Stimulated activated CD4-positive, alpha-beta T cell treated with anti-CD3 and anti-CD28 coated beads, Interleukin-4, amount 100 ng/mL, for 1 hour (primary cell): ENCODE data around the gene RIN1.
"Not testable (repeated sequence)": the region's sequence is repeated elsewhere in the genome, so short reads cannot be mapped to it uniquely, and the experiment has no call there.

Experiments
- DNase-seq: peaks from one replicate; pipeline ENCODE4 v3.0.0-alpha.2; 2020

RIN1 gene

DNA sequence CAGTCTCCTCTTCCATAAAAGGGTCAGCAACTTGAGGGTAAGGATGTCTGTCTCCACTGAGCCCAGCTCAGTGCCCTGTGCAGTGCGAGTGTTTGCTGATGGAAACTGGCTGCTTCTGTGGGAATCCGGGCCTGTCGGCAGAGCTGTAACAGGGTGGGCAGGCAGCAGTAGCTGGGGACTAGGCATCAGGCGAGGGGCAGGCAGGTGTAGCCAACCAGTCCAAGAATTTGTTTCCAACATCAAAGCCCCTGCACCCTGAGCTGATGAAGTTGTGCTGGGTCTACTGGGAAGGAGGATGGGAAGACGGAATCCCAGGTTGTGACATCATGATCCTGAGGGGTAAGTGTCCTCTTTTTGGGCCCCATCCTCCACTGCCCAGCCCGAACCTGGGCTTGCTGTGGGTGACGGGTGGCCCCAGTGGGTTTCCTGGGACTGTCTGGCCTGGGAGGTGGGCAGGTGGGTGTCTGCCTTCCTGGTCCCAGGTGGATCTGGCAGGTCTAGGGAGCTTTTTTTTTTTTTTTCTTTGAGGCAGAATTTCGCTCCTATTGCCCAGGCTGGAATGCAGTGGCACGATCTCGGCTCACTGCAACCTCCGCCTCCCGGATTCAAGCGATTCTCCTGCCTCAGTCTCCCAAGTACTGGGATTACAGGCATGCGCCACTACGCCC is 24.3 kb upstream of the RIN1 start:
- DNase-seq, result no peak

DNA sequence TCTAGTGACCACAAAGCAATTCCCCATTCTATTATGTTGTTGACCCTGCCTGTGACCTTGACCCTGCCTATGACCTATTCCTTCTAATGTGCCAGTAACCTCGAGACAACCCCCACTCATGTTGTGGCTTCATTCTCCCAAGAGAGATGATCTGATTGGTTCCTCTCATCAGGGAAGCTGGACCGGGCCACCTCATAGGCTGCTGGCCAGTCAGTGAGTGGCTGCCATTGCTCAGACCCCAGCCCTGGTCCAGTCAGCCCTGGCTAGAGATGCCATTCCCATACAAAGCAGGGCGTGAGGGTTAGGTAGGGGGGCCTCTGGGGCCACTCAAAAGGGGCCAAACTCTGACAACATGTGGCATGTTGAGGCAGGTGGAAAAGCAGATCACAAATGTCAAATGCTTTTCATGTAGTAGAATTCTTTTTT is 23.4 kb upstream of the RIN1 start:
- no peak for DNase-seq

DNA sequence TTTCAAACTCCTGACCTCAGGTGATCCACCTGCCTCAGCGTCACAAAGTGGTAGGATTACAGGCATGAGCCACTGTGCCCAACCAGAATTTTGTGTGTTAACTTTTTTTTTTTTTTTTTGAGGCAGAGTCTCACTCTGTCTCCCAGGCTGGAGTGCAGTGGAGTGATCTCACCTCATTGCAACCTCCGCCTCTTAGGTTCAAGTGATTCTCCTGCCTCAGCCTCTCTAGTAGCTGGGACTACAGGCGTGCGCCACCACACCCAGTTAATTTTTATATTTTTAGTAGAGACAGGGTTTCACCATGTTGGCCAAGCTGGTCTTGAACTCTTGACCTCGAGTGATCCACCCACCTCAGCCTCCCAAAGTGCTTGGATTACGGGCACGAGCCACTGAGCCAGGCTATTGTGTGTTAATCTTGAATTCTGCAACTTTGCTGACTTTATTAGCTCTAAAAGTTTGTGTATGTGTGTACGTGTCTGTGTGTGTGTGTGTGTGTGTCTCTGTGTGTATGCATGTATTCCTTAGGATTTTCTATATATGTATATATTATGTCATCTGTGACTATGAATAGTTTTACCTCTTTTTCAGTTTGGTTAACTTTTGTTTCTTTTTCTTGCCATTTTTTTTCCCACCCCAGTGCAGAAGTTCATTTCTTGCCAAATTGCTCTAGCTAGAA is 14.5 kb upstream of the RIN1 start:
- DNase-seq, result not testable (repeated sequence)

- DNase-seq, result no peak
These were observed 12.8 kb upstream of the RIN1 start for GRCh38 chr11:66349084-66349386.

GRCh38 chr11:66347425-66348276 is 11.4 kb upstream of the RIN1 start, which contains the start of gene B4GAT1:
Gene B4GAT1, minus strand, starts transcription at chr11:66347629. Its CDS starts 84 bp downstream, at chr11:66347545.
- peak; percentile 79 for DNase-seq

GRCh38 chr11:66346476-66347424 is 10.5 kb upstream of the RIN1 start:
- DNase-seq, result no peak

DNA sequence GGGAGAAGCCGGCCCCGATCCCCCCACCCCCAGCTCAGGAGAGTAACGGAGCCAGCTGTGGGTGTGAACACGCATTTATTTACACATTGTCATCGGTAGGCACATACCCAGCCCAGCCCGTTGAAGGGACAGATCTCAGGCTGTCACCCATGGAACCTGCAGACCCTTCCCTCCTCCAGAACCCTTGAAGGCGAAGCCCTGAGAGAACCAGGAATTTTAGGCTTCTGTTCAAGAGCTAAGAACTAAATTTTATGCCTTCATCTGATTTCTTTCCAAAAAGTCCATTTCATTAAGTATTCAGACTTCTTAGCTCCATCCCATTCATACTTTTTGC is 9.0 kb upstream of the RIN1 start:
- no peak for DNase-seq

DNA sequence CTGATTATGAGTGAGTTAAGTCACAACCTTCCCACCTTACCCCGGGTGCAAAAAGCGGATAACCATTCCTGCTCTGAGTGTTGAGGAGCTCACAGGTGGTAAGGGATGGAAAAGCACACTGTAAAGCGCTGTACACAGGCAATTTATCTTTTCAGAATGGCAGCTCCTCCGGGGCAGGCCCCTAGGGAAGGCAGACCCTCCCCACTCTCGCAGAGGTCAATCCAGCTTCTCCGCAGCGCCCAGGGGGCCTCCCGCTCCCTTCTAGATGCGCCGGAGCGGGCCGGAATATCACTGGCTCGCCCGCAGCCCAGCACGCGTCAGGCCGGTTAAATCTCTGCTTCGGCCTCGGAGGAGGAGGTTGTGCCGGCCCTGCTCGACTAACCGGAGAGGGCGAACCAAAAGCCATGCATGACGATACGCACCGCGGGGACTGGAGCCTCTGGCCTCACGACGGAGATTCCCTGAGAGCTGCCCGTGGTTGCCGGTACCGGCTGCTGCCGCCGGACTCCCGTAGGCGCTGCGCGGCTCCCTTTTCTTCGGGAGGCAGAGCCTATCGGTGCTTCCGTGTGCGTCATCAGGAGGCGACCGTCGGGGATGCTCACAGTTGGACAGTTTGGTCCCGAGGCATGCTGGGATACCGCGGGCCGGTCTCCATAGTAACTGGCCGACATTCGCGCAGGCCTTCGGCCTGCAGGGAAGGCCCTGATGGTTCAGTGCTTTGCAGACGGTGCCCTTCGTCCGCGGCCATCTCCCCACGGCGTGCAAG is 8.5 kb upstream of the RIN1 start, which contains the start of gene BRMS1:
BRMS1 (minus strand) TSS at position 555 of the 766 bp plus-strand sequence. CDS start 2,870 bp downstream, outside the sequence.
- peak; percentile 97 for DNase-seq

DNA sequence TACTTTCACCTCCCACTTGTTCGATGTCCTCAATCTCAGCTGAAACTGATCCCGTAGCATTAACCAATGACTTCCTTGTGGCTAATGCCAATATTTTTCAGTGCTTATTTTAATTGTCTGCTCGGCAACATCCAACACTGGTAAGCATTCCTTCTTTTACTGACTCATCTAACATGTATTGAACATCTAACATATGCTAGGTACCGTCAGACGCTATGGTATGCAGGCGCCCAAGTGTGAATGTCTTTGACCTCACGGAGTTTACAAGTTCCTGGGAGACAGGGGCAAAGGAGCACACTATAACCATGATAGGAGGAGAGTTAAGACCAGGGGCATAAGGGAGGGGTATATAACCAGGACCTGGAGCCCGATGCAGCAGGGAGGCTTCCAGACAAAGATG is 6.9 kb upstream of the RIN1 start:
- DNase-seq, result no peak

- DNase-seq, result no peak
These were observed 5.4 kb upstream of the RIN1 start for GRCh38 chr11:66341502-66342126.

DNA sequence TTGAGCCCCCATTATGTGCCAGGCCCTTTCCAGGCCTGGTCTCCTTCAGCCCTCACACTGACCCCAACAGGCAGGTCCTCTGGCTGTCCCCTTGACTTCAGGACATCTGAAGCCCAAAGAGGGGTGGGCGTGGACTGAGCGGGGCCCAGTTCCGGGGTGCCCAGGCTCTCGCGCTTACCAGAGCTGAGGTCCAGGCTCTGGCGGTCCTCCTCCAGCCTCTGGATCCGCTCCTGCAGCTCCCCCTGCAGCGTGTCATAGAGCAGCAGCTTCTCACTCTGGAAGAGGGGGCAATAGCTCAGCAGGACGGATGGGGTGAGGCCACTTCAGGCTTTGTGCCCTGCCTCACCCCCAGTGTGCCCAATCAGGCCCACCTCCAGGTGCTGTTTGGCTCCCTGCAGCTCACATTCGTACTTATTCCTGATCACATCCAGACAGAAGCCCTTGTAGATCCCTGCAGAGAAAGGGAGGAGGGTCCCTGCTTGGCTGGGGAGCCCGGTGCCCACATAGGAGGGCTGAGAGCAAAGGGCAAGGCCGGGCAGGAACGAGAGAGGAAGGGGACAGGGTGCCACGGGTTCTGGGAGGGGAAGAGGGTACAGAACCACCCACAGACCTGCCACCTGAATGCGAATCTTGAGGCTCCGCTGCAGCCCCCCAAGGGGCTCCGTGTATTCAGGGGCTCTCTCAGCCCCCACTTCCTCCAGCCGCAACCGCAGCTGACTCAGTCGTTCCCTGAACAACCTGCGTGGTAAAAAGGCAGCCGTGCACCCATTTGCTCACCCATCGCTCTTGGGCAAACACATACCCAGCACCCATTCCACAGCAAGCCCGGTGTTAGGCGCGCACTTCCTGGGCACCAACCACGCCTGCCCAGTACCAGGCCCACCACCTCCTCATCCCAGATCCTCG is 4.6 kb upstream of the RIN1 start:
- no peak for DNase-seq

DNA sequence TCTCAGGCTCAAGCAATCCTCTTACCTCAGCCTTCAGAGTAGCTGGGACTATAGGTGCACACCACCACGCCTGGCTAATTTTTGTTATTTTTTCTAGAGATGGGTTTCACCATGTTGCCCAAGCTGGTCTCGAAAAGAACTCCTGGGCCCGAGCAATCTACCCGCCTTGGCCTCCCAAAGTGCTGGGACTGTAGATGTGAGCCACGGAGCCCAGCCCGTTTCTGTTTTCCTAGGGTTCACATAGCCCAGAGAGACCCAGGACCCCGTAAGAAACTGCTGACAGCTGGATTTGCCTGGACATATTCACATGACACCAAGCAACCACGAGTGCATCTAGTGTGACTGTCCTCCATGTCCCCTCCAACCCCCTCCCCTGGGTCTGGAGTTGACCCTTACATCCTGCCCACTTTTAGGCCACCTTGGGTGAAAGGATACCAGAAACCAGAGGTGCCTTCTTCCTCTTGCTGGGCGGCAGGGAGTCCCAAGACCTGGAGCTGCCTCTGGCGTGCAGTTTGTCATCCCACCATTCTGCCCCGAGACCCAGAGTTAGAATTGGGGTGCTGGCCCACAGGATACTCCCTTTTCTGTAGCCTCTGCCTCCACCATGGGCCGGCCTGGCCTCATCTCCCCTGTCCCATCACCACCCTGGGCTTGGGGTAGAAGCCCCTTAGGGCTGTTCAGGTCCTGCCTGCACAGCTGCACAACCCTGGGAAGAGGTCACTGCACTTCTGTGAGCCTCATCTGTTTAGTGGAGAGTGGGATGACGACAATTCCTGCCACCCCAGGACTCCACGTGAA is 3.7 kb upstream of the RIN1 start:
- no peak for DNase-seq

DNA sequence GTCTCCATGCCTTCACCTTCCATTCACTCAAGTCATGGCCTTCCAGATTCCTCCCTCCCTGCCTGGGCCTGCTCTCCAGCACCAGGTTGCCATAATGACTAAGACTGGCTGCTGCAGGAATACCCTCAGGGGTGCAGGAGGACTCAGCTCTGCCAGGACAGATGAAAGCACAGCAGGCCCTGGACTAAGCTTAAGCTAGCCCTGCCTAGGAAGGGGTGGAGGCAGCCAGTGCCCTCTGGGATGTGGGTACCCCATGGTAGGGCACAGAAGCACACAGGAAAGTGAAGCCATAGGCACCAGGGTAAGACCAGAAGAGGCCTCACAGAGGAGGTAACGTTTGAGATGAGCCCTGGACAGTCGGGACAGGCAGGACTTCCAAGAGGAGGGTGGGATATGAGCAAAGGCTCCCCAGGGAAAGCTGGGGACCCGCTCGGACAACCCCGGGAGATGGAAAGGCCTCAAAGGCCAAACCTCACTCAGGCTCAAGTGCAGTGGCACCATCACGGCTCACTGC is 3.0 kb upstream of the RIN1 start:
- DNase-seq, result no peak

- no peak for DNase-seq
These were observed 2.3 kb upstream of the RIN1 start for GRCh38 chr11:66338276-66339161.

- DNase-seq, result no peak
These were observed 1.1 kb upstream of the RIN1 start for GRCh38 chr11:66337103-66337899.

GRCh38 chr11:66335531-66336233 is 552 bp downstream of the RIN1 start:
- DNase-seq, result no peak
